ENCODE measurements around the gene KIAA0753.
"Not testable (repeated sequence)": the region's sequence is repeated elsewhere in the genome, so short reads cannot be mapped to it uniquely, and the experiment has no call there.

KIAA0753 gene

GRCh38 chr17:6668727-6669425, 28.4 kb upstream of the KIAA0753 start:
- DNase-seq (ENCODE audit: low read depth) = no peak

DNA sequence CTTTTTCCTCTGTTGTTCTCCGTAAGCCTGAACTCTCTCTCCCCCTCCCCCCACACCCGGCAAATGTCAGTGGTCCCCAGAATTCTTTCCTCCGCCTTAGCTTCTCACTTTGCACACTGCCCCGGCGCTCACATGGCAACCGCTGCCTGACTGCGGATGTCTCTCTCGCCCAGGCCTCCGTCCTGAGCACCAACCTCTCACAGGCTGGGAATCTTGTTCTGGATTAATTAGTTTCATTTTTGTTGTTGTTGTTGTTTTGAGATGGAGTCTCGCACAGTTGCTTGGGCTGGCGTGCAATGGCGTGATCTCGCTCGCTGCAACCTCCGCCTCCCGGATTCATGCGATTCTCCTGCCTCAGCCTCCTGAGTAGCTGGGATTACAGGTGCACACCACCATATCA, 27.7 kb upstream of the KIAA0753 start:
- DNase-seq (ENCODE audit: low read depth) = no peak

- no peak for DNase-seq (ENCODE audit: low read depth)
Observed at GRCh38 chr17:6667516-6667915, 27.0 kb upstream of the KIAA0753 start.

GRCh38 chr17:6666557-6666956, 26.0 kb upstream of the KIAA0753 start:
- no peak for DNase-seq (ENCODE audit: low read depth)

DNA sequence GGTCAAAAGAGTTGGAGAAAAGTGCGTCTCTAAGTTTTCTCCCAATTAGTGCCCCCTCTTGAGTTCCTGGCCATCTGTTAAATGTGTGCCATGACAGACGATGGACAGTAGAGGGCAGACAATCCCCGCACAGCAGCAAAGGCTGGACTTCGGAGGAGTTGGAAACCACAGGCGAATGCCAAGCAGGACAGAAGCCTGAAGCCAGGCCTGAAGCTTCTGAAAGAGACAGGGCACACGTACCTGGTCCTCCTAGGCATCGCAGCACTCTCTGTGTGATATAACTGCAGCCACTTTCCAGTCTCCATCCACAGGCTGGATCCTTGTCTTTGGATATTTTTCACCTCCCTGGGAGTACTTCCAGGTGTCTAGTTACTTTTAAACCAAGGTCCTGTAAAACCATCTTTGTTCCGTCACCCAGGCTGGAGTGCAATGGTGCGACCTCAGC, 25.6 kb upstream of the KIAA0753 start:
- peak; percentile 60 for DNase-seq (ENCODE audit: low read depth)

DNA sequence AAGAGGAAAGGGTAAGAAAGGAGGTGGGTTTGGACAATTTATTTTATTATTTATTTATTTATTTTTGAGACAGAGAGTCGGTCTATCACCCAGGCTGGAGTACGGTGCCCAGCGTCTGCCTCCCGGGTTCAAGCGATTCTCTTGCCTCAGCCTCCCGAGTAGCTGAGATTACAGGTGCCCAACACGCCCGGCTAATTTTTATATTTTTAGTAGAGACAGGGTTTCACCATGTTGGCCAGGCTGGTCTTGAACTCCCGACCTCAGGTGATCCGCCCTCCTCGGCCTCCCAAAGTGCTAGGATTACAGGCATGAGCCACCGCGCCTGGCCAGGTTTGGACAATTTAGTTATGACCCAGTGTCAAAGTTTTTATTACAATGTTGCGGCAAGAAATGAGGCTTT, 22.7 kb upstream of the KIAA0753 start:
- not testable (repeated sequence) for DNase-seq (ENCODE audit: low read depth)

GRCh38 chr17:6661464-6661848, 20.9 kb upstream of the KIAA0753 start:
- no peak for DNase-seq (ENCODE audit: low read depth)

GRCh38 chr17:6660805-6661463, 20.4 kb upstream of the KIAA0753 start:
- no peak for DNase-seq (ENCODE audit: low read depth)

DNA sequence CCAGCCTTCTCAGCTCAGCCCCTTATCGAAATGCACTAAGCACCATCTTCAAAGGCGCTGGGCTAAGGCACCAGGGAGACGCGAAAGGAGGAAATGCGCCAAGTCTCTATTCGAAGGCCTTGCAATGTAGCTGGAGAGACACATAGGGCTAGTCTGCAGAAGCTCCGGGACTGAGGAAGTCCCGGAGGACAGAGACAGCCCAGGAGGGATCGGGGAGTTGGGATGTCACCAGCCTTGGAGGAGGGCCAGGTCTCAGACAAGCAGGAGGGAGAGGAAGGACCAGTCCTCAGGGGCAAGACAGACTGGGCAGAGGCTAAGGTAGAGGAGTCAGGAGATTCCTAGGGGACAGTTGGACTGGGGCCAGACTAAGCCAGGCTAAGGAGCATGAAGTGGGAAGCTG, 19.6 kb upstream of the KIAA0753 start:
- no peak for DNase-seq (ENCODE audit: low read depth)

- not testable (repeated sequence) for DNase-seq (ENCODE audit: low read depth)
Observed at GRCh38 chr17:6658411-6658810, 17.9 kb upstream of the KIAA0753 start.

DNA sequence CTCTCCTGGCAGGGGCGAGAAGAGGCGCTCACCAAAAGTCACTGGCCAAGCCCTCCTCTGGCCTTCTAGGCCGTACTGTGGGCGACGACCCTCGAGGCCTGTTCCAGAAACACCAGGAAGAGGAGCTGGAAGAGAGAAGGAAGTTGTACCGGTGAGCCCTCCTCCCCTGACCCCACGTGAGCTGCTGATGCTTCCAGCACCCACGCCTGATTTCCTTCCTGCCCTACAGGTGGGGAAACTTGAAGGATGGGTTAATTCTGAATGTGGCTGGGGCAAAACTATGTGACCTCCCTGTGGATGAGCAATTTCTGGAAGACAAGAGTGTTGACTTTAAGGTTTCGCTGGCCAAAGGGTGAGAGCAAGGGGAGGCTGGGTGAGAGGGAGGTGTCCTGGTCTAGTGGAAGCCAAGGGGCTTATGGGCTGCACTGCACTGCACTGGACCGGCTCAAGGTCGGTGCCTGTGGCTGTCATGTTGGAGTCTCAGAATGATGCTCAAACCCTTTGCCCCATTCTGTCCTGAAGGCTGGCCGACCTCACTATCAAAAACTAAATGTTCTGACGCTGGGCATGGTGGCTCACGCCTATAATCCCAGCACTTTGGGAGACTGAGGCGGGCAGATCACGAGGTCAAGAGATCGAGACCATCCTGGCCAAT, 17.2 kb upstream of the KIAA0753 start:
- DNase-seq (ENCODE audit: low read depth) = no peak

DNA sequence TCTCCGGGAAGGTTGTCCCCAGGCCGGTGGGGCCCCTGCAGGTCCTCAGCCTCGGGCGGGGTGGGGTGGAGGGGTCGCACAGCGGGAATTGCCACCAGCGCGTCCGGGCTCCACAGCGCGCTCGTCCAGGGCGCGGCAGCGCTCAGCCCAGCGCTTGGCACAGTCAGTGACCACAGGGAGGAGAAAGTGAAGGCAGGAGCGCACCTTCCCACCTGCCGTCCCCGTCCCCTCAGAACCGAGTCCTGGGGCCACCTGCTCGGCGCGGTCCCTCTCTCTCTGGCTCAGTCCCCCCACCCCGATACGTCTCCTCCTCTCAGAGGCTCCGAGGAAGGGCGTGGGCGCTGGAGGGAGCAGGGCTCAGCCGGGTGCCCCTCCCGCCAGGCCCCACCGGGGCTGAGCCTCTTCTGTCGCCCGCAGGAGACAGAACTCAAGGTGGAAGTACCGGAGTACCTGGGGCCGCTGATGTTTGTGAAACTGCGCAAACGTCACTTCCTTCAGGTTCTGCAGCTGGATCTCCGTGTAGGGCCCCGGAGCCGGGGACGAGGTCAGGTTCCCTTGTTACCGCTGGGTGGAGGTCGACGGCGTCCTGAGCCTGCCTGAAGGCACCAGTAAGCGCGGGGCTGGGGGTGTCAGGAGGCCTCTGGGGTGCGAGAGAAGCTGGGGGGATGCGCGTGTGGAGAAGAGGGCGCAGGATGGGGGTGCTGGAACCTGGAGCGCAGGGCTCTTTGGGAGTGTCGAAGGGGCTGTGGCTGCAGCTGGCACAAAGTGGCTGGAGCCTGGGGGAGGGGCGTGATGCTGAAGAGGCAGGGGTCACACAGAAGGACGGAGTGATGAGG, 16.5 kb upstream of the KIAA0753 start:
- DNase-seq (ENCODE audit: low read depth) = not testable (repeated sequence)

- not testable (repeated sequence) for DNase-seq (ENCODE audit: low read depth)
Observed at GRCh38 chr17:6655732-6656361, 15.3 kb upstream of the KIAA0753 start.

GRCh38 chr17:6654841-6655731, 14.6 kb upstream of the KIAA0753 start:
- DNase-seq (ENCODE audit: low read depth) = no peak

GRCh38 chr17:6651919-6652452, 11.5 kb upstream of the KIAA0753 start:
- DNase-seq (ENCODE audit: low read depth) = no peak

- DNase-seq (ENCODE audit: low read depth) = peak; percentile 83
Observed at GRCh38 chr17:6651354-6651918, 10.9 kb upstream of the KIAA0753 start, which contains the start of the genes C17orf100 and MED31. Gene C17orf100 (plus strand): TSS chr17:6651762. CDS start chr17:6651914, 152 bp downstream. Gene MED31 (minus strand): TSS chr17:6651605. CDS start chr17:6651528, 77 bp downstream.

DNA sequence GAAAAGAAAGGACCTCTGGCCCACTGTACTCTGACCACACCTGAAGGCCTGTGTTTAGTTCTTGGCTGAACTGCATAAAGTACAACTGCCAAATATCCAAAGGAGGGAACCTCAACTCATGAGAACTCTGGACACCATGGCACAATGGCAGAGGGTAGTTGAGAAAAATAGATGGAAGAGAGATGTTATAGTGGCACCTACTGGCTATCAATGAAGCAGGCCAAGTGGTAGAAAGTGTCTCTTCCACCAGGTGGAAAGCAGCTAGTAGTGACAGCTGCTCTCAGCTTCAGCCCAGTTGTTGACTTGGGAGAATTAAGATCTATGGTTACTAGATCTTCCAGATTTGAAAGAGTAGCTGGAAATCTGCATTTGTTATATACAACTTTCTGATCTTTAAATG, 7.7 kb upstream of the KIAA0753 start:
- DNase-seq (ENCODE audit: low read depth) = no peak

DNA sequence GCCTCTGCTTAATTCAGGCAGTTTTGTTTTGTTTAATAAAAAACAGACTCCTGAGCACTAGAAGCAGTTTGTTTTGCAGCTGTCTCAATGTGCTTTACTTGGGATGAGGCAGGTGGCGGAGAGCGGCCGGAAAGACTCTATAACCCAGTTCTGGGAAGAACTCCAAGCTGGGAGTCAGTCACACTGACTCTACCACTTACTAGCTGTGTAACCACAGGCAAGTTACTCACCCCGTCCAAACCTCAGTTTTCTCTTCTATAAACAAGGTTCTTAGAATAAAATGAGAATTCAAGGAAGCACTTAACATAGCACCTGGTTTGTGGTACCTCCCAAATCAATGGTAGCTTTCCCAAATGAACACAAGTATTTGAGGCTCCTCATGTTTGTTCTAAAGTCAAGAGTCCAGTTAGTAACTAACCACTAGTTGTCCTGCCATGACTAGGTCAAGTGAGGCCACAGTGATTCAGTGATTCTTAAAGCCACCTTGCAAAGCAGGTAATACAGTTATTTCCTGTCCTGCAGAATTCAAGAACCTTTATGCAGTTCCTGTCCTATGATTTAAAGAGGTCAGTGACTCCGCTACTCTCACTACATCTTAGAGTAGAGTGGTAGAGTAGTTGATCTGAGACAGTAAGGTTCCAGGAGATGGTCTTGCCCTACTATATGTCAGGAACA, 3.1 kb upstream of the KIAA0753 start:
- DNase-seq (ENCODE audit: low read depth) = no peak

DNA sequence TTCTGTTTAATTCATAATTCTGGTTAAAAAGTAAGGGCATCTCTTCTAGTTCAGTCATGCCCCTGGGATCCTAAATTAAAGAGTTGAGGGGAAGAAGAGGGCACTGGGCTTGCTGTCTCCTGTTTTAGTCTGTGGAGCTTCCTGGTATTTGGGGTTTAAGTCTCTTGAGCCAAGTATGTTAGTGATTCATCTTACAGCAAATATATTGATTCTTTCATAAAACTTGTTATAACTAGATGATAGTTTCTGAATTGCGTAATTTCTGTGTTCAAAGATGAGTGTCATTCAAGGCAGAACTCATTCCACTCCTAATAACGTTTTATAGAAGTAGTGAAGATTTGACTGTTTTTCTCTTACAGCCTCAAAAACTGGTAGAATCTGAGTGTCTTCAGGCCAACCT, 2.1 kb upstream of the KIAA0753 start:
- DNase-seq (ENCODE audit: low read depth) = no peak

Data from GM04504 (cell line).